Measurements from ENCODE around the gene SLC1A3.

DNA sequence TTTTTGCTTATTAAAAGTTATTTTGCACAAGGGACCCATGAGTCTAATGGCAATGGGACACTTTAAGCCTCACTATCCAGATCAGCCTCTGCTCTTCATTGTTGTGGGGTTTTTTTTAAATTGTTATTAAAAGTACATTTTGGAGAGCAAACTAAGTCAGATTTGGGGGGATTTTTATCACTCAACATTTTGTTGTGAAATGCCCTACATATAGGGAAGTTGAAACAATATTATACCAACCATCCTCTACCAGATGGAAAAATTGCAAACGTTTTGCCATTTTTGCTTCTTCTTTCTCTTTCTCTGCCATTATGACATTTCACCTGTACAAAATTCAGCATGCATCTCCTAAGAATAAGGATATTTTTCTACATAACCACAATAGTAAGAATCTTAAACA, 75.3 kb downstream of the SLC1A3 start:
- TF ChIP-seq, protein P1, sequence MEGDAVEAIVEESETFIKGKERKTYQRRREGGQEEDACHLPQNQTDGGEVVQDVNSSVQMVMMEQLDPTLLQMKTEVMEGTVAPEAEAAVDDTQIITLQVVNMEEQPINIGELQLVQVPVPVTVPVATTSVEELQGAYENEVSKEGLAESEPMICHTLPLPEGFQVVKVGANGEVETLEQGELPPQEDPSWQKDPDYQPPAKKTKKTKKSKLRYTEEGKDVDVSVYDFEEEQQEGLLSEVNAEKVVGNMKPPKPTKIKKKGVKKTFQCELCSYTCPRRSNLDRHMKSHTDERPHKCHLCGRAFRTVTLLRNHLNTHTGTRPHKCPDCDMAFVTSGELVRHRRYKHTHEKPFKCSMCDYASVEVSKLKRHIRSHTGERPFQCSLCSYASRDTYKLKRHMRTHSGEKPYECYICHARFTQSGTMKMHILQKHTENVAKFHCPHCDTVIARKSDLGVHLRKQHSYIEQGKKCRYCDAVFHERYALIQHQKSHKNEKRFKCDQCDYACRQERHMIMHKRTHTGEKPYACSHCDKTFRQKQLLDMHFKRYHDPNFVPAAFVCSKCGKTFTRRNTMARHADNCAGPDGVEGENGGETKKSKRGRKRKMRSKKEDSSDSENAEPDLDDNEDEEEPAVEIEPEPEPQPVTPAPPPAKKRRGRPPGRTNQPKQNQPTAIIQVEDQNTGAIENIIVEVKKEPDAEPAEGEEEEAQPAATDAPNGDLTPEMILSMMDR (conservative IDR thresholded peaks at IDR 0.05), result no peak
- TF ChIP-seq ZFX (IDR thresholded peaks at IDR 0.05), result no peak

Measured in C4-2B (cell line).